ENCODE results near the gene PLPPR1.
"Not testable (repeated sequence)": the region's sequence is repeated elsewhere in the genome, so short reads cannot be mapped to it uniquely, and the experiment has no call there.

PLPPR1 gene

DNA sequence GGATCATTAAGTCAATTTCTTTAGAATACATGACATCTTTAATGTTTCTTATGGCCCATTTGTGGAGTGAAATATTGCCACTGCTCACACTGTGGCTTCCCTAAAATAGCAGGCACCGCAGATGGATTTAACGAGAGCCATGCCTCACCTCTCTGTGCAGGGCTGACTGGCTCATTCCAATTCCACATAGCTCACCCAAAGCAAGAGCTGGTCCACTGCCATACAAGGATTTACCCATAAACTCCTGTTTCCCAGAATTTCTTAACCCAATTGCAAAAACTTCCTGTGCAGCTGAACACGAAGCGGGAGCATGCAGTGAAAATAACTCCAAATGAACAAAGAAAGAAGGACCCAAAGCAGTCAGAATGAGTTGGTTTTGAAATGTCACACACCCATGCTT, 196.7 kb downstream of the PLPPR1 start:
- no peak for DNase-seq

GRCh38 chr9:101226161-101226560, 197.6 kb downstream of the PLPPR1 start:
- no peak for DNase-seq

DNA sequence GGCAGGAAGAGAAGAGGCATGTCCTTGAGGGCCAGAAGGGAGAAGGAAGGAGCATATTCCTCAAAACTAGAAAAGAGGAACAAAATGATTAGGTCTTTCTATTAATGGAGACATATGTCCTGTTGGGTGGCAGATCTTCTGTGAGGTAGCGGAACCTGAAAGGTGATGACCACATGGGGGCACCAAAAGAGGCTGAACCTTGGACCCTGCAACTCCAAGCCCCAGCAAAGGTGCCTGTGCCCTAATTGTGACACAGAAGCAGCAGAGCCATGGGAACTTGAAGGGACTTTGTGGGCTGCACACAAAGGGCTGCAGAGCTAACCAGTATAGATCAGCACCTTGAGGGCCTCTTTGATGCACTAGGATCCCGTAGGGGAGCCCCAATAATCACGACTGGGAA, 198.3 kb downstream of the PLPPR1 start:
- no peak for DNase-seq

DNA sequence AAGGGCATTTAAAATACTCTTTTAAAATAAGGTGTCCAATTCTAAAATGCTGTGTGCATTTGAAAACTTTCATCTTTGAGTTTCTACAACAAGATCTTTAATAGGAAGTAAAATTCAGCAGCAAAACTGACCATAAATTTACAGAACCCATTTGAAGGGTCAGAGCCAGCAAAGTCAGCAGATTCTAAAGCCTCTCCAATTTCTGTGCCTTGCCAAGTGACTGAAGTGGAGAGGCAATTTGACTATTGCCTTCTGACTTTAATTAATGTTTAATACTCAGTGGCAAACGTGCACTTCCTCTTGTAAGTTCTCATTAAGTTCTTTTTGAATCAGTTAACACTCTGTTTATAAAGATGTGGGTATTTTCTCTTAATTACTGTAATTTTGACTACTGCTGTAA, 201.1 kb downstream of the PLPPR1 start:
- no peak for DNase-seq

DNA sequence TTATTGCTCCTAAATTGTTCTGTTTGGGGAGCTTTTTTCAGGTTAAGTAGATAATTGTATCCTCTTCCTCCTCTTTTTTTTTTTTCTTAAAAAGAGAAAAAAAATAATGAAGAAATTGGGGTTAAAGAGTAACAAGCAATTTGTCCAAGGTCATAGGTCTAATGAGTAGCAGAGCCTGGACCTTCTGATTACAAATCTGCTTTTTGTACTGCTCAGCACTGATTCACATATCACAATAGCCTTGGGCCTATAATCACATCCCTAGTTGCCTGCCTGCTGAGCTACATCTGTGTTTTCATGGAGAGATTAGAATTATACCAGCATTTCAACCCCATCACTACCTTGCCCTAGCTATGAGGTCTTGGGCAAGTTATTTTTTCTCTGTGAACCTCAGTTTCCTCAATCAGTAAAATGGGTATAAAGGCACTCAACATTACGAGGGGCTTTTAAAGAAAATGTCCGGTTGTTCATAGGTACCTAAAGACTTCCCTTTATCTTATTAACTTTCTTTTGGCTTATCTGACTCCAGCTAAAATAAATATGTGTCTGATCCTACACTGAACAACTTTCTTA, 204.0 kb downstream of the PLPPR1 start:
- DNase-seq, result no peak

- peak; percentile 54 for DNase-seq
Observed at GRCh38 chr9:101235105-101235866, 206.8 kb downstream of the PLPPR1 start.

- no peak for DNase-seq
Observed at GRCh38 chr9:101242651-101243050, 214.1 kb downstream of the PLPPR1 start.

- no peak for DNase-seq
Observed at GRCh38 chr9:101246691-101247090, 218.2 kb downstream of the PLPPR1 start.

GRCh38 chr9:101247297-101247696, 218.8 kb downstream of the PLPPR1 start:
- DNase-seq, result no peak

DNA sequence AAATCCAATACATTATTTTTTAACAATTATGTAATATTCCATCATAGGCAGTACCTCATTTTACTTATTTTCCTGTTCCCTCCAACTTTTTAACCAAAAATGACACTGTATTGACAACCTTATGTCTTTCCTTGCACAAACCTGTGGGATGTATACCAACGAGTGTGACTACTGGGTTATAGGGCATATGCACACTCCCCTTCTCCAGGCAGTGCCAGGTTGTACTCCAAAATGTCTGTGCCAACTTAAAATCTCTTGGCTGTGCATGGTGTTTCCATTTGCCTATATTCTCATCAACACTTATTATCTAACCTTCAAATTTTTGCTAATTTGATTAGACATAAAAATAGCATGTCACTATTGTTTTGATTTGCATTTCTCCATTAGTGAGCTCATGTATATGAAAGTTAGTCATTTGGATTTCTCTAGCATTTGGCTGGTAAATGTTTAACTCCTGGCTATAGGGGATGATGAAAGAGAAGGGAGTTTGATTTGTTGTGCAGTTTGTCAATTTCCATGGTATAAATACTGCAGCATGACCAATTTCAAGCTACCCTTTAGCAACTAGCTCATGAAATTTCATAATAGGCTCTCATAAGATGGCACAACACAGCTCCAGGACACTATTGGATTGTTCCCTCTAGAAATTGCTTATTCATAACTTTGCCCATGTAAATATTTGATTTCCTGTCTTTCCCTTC, 226.4 kb downstream of the PLPPR1 start:
- DNase-seq, result no peak

DNA sequence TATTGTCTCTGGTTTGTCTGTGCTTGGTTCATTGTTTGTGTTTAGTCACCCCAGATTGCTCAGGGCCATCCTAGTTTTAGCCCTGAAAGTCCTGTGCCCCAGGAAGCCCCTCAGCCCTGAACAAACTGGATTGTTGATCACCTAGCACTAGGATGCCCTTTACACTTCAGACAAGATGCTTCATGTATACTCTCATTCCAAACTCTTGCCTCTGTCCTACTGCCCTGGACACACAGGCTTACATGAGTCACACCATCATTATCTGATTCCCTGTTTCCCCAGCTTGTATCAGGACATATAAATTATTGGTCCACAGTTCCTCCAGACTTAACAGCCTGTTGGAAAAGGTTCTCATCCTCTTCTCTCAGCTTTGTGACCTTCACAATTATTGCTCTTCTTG, 236.2 kb downstream of the PLPPR1 start:
- no peak for DNase-seq

DNA sequence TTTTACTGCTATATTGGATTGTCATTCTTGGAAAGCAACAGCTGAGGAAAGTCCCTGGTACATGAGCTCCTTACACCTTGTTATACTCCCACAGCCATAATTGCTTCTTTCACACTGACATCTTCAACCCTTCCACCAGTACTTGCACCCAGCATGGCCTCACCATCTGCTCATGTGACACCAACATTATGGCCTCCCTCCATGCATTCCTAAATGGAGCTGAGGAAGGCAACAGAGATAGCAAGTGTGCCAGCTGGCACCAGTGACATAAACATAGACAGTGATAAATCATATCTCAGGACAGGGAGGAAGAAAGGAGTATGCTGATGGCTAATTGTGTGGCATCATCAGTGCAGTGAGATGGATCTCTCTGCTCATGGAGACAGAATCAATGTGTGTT, 236.7 kb downstream of the PLPPR1 start:
- no peak for DNase-seq

DNA sequence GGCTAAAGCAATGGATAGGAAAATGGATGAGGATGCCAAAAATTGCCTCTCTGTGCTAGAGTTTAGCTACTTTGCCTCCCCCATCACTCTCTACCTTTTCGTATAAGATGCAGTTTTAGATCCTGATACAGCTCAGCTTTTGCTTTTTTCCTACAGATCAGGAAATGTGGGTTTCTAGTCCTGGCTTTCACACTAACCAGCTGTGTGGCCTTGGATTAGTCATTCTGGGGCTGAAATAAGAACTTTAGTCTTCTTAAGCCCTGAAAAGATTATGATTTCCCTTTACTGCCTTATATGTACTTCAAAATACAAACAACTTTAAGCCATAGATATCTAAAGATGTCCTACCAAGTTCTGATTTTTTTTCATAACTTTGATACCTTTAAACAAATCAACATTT, 239.9 kb downstream of the PLPPR1 start:
- no peak for DNase-seq

GRCh38 chr9:101269591-101270283, 241.2 kb downstream of the PLPPR1 start:
- peak; percentile 37 for DNase-seq

DNA sequence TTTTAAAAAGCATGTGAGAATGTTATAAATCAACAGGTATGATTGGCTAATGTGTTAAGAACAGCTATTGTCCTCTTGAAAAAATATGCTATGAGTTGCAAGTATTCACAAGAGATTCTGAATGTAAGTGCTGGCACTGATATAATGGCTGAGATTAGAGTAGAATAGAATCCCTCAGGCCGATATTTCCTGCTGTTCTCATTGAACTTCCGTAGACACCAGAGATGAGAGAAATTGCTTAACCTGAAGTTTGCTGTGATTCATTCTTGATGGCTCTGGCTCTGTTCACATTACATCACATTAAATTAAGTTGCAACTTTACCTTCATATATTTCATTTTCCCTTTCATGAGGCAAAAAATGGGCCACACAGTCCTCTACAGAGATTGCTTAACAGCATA, 241.8 kb downstream of the PLPPR1 start:
- no peak for DNase-seq

DNA sequence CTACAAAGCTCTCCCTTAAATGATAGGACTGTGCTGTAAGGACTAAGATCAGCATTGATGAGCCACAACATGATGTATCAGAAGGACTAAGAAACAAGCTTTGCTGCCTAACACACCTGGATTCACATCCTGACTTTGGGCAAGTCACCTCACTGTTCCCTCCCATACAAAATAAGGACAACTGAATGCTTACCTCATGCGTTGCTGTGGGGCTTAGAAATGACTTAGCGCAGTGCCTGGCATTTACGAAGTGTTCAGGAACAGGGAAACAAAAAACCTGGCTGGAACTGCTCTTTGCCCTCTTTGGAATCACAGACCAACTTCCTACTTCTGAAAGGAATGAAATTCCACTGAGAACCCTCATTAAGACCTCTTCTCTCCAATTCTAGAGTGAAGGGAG, 242.6 kb downstream of the PLPPR1 start:
- no peak for DNase-seq

- DNase-seq, result peak; percentile 93
Observed at GRCh38 chr9:101274971-101275768, 246.6 kb downstream of the PLPPR1 start.

DNA sequence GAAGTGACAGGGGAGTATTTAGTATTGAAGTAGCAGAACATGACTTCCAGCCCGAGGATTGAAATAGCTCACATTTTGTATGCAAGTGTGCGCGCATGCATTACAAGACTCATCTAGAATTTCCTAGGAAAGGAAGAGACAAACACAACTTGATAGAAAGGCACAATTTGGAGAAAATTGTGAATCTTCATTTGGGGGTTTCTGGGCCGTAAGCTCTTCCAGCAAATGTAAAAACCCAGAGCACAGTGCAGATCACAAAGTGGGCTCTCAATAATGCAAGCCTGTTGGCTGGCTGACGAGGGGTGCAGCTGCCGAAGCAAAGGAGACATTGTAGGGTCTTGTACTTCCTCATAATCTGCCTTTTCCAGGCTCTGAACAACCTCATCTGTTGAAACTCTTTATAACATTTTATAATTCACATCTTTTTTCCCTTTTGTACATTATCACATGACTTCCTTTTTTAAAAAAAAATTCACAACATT, 247.3 kb downstream of the PLPPR1 start:
- no peak for DNase-seq

- not testable (repeated sequence) for DNase-seq
Observed at GRCh38 chr9:101291043-101291442, 262.5 kb downstream of the PLPPR1 start.

- DNase-seq, result no peak
Observed at GRCh38 chr9:101299901-101300300, 271.4 kb downstream of the PLPPR1 start.

DNA sequence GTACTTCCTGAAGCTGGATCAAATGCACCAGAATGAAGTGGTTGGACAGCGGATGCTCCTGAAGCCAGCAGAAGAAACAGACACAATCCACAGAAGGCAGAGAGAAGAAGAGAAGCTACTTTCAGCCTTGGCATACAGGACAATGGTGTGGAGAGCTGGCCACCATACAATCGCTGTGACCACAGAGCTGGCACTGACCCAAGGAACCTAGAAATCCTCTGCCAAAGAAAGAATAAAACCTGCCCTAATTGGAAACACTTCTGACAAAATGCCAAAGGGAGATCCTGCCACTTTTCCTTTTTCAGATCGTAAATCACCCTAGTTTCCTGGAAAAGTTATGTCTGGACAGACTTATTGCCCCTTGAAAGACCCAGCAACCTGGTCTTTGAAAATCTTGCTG, 278.5 kb downstream of the PLPPR1 start:
- DNase-seq, result no peak

- DNase-seq, result no peak
Observed at GRCh38 chr9:101307524-101308213, 279.1 kb downstream of the PLPPR1 start.
